Measurements from ENCODE around the gene RPE65.

The RPE65 gene

DNA sequence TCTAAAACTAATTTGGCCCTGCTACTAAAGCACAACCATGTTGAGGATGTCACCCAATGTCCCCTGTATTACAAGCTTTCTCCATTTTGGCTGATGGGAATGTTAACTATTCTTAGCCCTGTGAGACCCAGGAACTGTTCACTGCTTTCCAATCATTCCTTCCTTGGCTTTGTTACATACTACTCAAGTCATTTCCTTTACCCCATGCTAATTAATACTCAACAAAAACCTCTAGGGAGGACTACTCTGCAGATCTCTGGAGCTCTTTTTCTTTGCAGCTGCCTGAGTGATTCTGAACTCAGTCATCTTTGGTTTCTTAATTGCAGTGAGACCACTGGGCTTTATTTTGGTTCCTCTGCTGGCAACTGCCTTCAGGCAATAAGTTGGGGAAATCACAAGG lies 23.3 kb upstream of the RPE65 start:
- no peak overlapping the region for H3K4me3 ChIP-seq (ENCODE audit: low read depth, low read length)
- TF ChIP-seq MYC (IDR thresholded peaks at IDR 0.05; ENCODE audit: low read depth, low read length) (no peak), POLR2A (IDR thresholded peaks at IDR 0.05; ENCODE audit: extremely low read depth, insufficient read length) (no peak)
- TF ChIP-seq, protein P1, sequence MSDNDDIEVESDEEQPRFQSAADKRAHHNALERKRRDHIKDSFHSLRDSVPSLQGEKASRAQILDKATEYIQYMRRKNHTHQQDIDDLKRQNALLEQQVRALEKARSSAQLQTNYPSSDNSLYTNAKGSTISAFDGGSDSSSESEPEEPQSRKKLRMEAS (IDR thresholded peaks at IDR 0.05; ENCODE audit: low read depth, low read length) = no peak
- TF ChIP-seq, protein P2, sequence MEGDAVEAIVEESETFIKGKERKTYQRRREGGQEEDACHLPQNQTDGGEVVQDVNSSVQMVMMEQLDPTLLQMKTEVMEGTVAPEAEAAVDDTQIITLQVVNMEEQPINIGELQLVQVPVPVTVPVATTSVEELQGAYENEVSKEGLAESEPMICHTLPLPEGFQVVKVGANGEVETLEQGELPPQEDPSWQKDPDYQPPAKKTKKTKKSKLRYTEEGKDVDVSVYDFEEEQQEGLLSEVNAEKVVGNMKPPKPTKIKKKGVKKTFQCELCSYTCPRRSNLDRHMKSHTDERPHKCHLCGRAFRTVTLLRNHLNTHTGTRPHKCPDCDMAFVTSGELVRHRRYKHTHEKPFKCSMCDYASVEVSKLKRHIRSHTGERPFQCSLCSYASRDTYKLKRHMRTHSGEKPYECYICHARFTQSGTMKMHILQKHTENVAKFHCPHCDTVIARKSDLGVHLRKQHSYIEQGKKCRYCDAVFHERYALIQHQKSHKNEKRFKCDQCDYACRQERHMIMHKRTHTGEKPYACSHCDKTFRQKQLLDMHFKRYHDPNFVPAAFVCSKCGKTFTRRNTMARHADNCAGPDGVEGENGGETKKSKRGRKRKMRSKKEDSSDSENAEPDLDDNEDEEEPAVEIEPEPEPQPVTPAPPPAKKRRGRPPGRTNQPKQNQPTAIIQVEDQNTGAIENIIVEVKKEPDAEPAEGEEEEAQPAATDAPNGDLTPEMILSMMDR (IDR thresholded peaks at IDR 0.05; ENCODE audit: low read depth, low read length) = no peak
- no peak for DNase-seq (ENCODE audit: low read depth)

DNA sequence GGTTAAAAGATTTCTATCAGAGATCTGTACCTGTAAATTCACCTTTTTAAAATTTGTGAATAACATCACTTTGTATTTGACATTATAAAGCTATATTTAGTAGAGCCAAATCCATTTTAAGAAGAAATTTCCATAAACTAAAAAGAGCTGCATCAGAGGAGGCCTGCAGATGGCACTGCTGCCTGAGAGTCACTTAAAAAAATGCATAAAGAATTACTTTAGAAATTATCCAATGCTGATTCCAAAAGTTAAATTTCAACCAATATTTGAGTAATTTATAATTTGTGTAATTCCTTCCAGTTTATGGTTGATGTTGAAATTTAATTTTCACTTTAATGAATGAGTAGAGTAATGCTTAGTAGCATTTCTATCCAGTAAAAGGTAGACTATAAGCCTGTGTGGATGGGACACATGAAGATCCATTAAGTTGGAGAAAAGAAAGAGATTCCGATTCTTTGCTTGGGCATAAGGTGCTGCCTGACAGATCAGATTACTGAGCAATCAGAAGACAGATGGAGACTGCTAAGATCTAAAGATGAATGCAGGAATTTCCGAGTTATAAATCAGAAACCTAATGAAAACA lies 20.7 kb upstream of the RPE65 start:
- peak; percentile 8 for DNase-seq (ENCODE audit: low read depth)
- no peak overlapping the region for H3K4me3 ChIP-seq (ENCODE audit: low read depth, low read length)
- TF ChIP-seq, protein P2 (IDR thresholded peaks at IDR 0.05; ENCODE audit: low read depth, low read length) = peak; percentile 47
- TF ChIP-seq, protein P1 (IDR thresholded peaks at IDR 0.05; ENCODE audit: low read depth, low read length) = no peak

DNA sequence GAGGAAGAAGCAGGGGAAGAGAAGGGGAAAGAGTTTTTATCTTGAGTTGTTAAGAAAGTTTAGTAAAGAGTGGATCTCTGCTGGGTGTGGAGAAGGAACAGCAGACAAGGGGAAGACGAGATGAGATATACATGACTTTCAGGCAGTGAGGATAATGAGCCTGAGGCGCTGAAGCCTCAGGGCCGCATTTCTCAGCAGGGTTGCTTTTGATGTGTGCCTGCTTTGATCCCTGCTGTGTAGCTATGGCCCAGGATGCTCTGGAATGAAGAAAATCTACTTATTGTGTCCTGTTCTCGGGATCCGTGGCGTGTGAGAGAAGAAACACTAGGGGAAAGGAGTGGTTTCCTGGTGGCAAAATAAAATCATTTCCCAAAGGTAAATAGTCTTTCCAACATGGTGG lies 15.1 kb upstream of the RPE65 start:
- no peak overlapping the region for H3K4me3 ChIP-seq (ENCODE audit: low read depth, low read length)
- TF ChIP-seq, protein P1 (IDR thresholded peaks at IDR 0.05; ENCODE audit: low read depth, low read length) = no peak
- TF ChIP-seq POLR2A (IDR thresholded peaks at IDR 0.05; ENCODE audit: extremely low read depth, insufficient read length) (no peak), MYC (IDR thresholded peaks at IDR 0.05; ENCODE audit: low read depth, low read length) (no peak)
- TF ChIP-seq, protein P2 (IDR thresholded peaks at IDR 0.05; ENCODE audit: low read depth, low read length) = no peak
- DNase-seq (ENCODE audit: low read depth) = no peak

DNA sequence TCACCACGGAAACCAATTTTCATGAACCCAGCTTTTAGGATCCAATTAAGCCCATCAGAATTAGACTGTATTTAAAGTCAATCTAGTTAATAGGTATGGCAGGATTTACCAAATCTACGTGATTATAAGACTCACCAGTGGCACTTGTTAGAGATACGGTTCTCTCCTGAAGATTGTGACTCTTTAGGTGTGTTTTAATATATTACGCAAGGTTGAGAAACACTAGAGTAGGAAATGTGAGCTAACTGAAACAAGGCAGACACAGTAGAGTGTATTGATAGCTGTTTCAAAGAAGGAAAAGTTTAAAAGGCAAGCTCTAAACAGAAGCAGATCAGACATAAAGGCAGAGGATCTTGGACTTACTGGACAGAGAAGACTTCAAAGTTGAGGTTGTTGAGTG lies 11.2 kb upstream of the RPE65 start:
- DNase-seq (ENCODE audit: low read depth) = no peak
- TF ChIP-seq MYC (IDR thresholded peaks at IDR 0.05; ENCODE audit: low read depth, low read length) (no peak), POLR2A (IDR thresholded peaks at IDR 0.05; ENCODE audit: extremely low read depth, insufficient read length) (no peak)
- TF ChIP-seq, protein P1 (IDR thresholded peaks at IDR 0.05; ENCODE audit: low read depth, low read length) = no peak

DNA sequence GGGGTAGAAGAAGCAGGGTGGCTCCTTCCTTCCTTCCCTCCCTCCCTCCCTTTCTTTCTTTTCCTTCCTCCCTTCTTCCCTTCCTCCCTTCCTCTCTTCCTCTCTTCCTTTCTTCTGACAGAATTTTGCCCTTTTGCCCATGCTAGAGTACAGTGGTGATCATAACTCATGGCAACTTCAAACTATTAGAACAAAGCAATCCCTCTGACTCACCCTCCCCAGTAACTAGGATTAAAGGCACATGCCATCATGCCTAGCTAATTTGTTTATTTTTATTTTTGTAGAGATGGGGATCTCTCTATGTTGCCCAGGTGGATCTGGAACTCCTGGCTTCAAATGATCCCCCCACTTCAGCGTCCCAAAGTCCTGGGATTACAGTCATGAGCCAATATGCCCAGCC lies 10.0 kb upstream of the RPE65 start:
- H3K4me3 ChIP-seq (ENCODE audit: low read depth, low read length) = no peak overlapping the region
- DNase-seq (ENCODE audit: low read depth) = no peak
- TF ChIP-seq, protein P2 (IDR thresholded peaks at IDR 0.05; ENCODE audit: low read depth, low read length) = no peak
- TF ChIP-seq, protein P1 (IDR thresholded peaks at IDR 0.05; ENCODE audit: low read depth, low read length) = no peak
- TF ChIP-seq MYC (IDR thresholded peaks at IDR 0.05; ENCODE audit: low read depth, low read length) (no peak), POLR2A (IDR thresholded peaks at IDR 0.05; ENCODE audit: extremely low read depth, insufficient read length) (no peak)

More for the DNA sequence above, 11.2 kb upstream of the RPE65 start:
- no peak overlapping the region for H3K4me3 ChIP-seq (ENCODE audit: low read depth, low read length)

DNA sequence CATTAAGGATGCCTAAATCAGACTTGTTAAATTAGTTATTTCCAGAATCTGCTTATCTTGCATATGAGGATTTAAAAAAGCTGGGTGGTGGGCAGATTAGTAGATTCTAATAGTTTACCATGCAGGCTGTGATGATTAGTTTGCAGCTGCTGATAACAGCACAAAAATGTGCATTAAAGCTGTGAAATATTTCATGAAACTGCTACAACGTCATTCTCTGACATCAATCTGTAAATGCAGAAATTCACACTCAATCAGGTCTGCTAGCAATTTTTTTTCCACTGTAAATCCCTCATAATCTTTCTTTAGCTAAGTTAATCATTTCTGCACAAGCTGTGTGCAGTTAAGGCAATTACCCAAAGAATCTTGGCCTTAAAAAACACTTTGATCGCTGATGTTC lies 9.3 kb upstream of the RPE65 start:
- DNase-seq (ENCODE audit: low read depth) = no peak
- H3K4me3 ChIP-seq (ENCODE audit: low read depth, low read length) = no peak overlapping the region
- TF ChIP-seq MYC (IDR thresholded peaks at IDR 0.05; ENCODE audit: low read depth, low read length) (no peak), POLR2A (IDR thresholded peaks at IDR 0.05; ENCODE audit: extremely low read depth, insufficient read length) (no peak)
- TF ChIP-seq, protein P1 (IDR thresholded peaks at IDR 0.05; ENCODE audit: low read depth, low read length) = no peak
- TF ChIP-seq, protein P2 (IDR thresholded peaks at IDR 0.05; ENCODE audit: low read depth, low read length) = no peak

Measured in NB4 (cell line).